Breast epithelium (tissue), 4 donors: Measurements from ENCODE around the gene COMMD8. TPM values are rescaled to one million over a fixed set of nuclear protein-coding genes. Genes with fewer than 3 reads are reported as not detected.

ENCODE experiments used
- DNase-seq, 2 donors: peaks; one replicate each; pipeline ENCODE4 v3.0.0-alpha.2; 2019; ENCODE audit warnings: low spot score in 2 of 2
- H3K27ac ChIP-seq, 2 donors: fragments of 200-600 bp; sonication (generic) in 1 of 2; one replicate each; pipeline ENCODE4 v1.5.1; 2016 to 2019; ENCODE audit warnings: mild to moderate bottlenecking in 1 of 2
- H3K27me3 ChIP-seq, 2 donors: fragments of 200-600 bp; sonication (generic) in 1 of 2; one replicate each; pipeline versions ENCODE4 v1.5.1 to v1.6.0; 2017 to 2019; ENCODE audit warnings: control low read depth in 1 of 2, mild to moderate bottlenecking in 1 of 2
- H3K36me3 ChIP-seq: fragments of 200-600 bp; one replicate; pipeline ENCODE4 v1.5.1; 2019
- H3K4me1 ChIP-seq, 2 donors: fragments of 200-600 bp; sonication (generic); one replicate each; pipeline ENCODE4 v1.5.1; 2016 to 2019; ENCODE audit warnings: control low read depth in 1 of 2
- H3K4me3 ChIP-seq, 3 donors: fragments of 200-600 bp; sonication (generic); 1 replicate in 2 of 3; 2 replicates in 1 of 3; pipeline ENCODE4 v1.5.1; 2016 to 2019; ENCODE audit warnings: mild to moderate bottlenecking in 3 of 3, moderate library complexity in 2 of 3
- H3K9me3 ChIP-seq, 2 donors: fragments of 200-600 bp; sonication (generic) in 1 of 2; one replicate each; pipeline ENCODE4 v1.5.1; 2016 to 2019; ENCODE audit warnings: control low read depth in 1 of 2
- POLR2A ChIP-seq: fragments of 450-650 bp; IDR thresholded peaks from one replicate; pipeline ENCODE4 v1.6.1; 2016; ENCODE audit warnings: antibody characterized with exemption, mild to moderate bottlenecking, moderate library complexity
- POLR2AphosphoS5 ChIP-seq, 3 donors: sonication (generic); formaldehyde crosslinking; IDR thresholded peaks; one replicate each; pipeline ENCODE4 v1.6.1; 2017; ENCODE audit warnings: antibody characterized with exemption in 3 of 3
- intact Hi-C: fragments of 100-400 bp; cut with DNase I; formaldehyde crosslinking; loops from one replicate; pipeline ENCODE4 v1.15.1; 2023; ENCODE audit warnings: low total_unique reads
- total RNA-seq, 3 donors: library from RNA; depleted of rRNA; stranded (reverse); fragments of >200 nt; gene quantifications; one replicate each; pipeline ENCODE4 v1.1.0, GENCODE V29; 2016
- TF ChIP-seq, protein P1 (sequence below), 3 donors: fragments of 450-650 bp; IDR thresholded peaks; one replicate each; pipeline ENCODE4 v1.5.1; 2016 to 2017; ENCODE audit warnings: antibody characterized with exemption in 3 of 3, mild to moderate bottlenecking in 3 of 3, moderate library complexity in 3 of 3

Gene COMMD8
- total RNA-seq, 3 donors from 2014 or later: 11.8 to 12.8 (median 12.3) TPM

GRCh38 chr4:47466056-47466785 is 2.7 kb upstream of the COMMD8 start:
- TF ChIP-seq POLR2A (no peak), POLR2AphosphoS5 (IDR thresholded peaks at IDR 0.05) (no peak)
- TF ChIP-seq, protein P1, sequence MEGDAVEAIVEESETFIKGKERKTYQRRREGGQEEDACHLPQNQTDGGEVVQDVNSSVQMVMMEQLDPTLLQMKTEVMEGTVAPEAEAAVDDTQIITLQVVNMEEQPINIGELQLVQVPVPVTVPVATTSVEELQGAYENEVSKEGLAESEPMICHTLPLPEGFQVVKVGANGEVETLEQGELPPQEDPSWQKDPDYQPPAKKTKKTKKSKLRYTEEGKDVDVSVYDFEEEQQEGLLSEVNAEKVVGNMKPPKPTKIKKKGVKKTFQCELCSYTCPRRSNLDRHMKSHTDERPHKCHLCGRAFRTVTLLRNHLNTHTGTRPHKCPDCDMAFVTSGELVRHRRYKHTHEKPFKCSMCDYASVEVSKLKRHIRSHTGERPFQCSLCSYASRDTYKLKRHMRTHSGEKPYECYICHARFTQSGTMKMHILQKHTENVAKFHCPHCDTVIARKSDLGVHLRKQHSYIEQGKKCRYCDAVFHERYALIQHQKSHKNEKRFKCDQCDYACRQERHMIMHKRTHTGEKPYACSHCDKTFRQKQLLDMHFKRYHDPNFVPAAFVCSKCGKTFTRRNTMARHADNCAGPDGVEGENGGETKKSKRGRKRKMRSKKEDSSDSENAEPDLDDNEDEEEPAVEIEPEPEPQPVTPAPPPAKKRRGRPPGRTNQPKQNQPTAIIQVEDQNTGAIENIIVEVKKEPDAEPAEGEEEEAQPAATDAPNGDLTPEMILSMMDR (IDR thresholded peaks at IDR 0.05): no peak
- H3K4me1 ChIP-seq: no peaks in the 10 kb centered on the region
- H3K27me3 ChIP-seq: no peaks in the 10 kb centered on the region
- DNase-seq: no peak
- H3K9me3 ChIP-seq: no peaks in the 10 kb centered on the region
- intact Hi-C loops: no loop called here
- no peak overlapping the region for H3K27ac ChIP-seq
- H3K4me3 ChIP-seq: no peak overlapping the region
- no peaks in the 10 kb centered on the region for H3K36me3 ChIP-seq

GRCh38 chr4:47465004-47465403 is 1.5 kb upstream of the COMMD8 start:
- no peak for TF ChIP-seq POLR2A
- TF ChIP-seq, protein P1 (IDR thresholded peaks at IDR 0.05): no peak
- no peak for TF ChIP-seq POLR2AphosphoS5 (IDR thresholded peaks at IDR 0.05)
- H3K9me3 ChIP-seq: no peaks in the 10 kb centered on the region
- H3K4me1 ChIP-seq: no peaks in the 10 kb centered on the region
- no peak overlapping the region for H3K4me3 ChIP-seq
- DNase-seq: no peak
- intact Hi-C loops: no loop called here
- no peaks in the 10 kb centered on the region for H3K27me3 ChIP-seq
- H3K27ac ChIP-seq: no peak overlapping the region
- no peaks in the 10 kb centered on the region for H3K36me3 ChIP-seq

GRCh38 chr4:47462799-47463234 is 685 bp downstream of the COMMD8 start:
- Histone ChIP-seq H3K4me3 (peak overlapping the region; percentile 69 to 88 (median 73)), H3K36me3 (no peaks in the 10 kb centered on the region), H3K27ac (peak overlapping the region; percentile 80 to 88)

DNA sequence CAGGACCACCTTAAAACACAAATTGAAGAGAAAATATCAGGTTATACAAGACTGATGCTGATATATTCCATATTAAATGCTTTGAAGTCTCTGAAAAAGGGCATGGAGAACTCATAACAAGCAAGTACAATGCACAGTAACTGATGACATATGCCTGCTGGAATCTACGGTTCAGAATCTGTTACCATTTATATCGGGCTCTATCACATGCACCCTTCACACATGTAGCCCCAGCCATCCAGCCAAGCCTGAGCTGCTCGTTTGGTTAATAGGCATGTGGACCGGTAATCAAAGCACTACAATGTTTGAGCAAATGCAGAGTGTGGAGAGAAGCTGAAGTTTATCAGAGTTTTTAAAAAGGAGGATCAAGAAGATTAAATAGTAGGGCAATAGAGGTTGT is 11.8 kb downstream of the COMMD8 start:
- no peak overlapping the region for H3K27ac ChIP-seq
- no peaks in the 10 kb centered on the region for H3K9me3 ChIP-seq
- H3K27me3 ChIP-seq: no peaks in the 10 kb centered on the region
- DNase-seq: no peak
- H3K4me3 ChIP-seq: no peak overlapping the region
- TF ChIP-seq, protein P1 (IDR thresholded peaks at IDR 0.05): no peak
- no peak for TF ChIP-seq POLR2AphosphoS5 (IDR thresholded peaks at IDR 0.05)
- TF ChIP-seq POLR2A: no peak
- H3K4me1 ChIP-seq: no peaks in the 10 kb centered on the region
- H3K36me3 ChIP-seq: no peaks in the 10 kb centered on the region
- intact Hi-C loops: no loop called here

More at GRCh38 chr4:47462799-47463234, 685 bp downstream of the COMMD8 start:
- no peak for DNase-seq
- intact Hi-C loops: no loop called here
- no peaks in the 10 kb centered on the region for H3K9me3 ChIP-seq
- no peak for TF ChIP-seq POLR2A
- TF ChIP-seq, protein P1 (IDR thresholded peaks at IDR 0.05): no peak
- no peak for TF ChIP-seq POLR2AphosphoS5 (IDR thresholded peaks at IDR 0.05)
- no peaks in the 10 kb centered on the region for H3K27me3 ChIP-seq
- H3K4me1 ChIP-seq: no peaks in the 10 kb centered on the region

GRCh38 chr4:47444031-47444430 is 19.5 kb downstream of the COMMD8 start:
- Histone ChIP-seq H3K4me1 (no peaks in the 10 kb centered on the region), H3K27me3 (no peaks in the 10 kb centered on the region), H3K36me3 (no peaks in the 10 kb centered on the region), H3K27ac (no peak overlapping the region), H3K4me3 (no peak overlapping the region), H3K9me3 (no peaks in the 10 kb centered on the region)
- TF ChIP-seq, protein P1 (IDR thresholded peaks at IDR 0.05): no peak
- TF ChIP-seq POLR2A: no peak
- TF ChIP-seq POLR2AphosphoS5 (IDR thresholded peaks at IDR 0.05): no peak
- no peak for DNase-seq
- intact Hi-C loops: loop anchor here (5.0 to 10.0 kb wide), 2 partner anchors 361 to 452 kb away; partner anchors contain the start of gene GABRA4
